Measurements from ENCODE around the gene KRT82.
A peak's percentile ranks its signal among the peaks of the same experiment; 100 is the strongest.
"Not testable (repeated sequence)": the region's sequence is repeated elsewhere in the genome, so short reads cannot be mapped to it uniquely, and the experiment has no call there.

KRT82 gene

GRCh38 chr12:52405922-52406385, at the start of gene KRT82:
Gene KRT82, minus strand, starts transcription at chr12:52406335. Its CDS starts 58 bp downstream, at chr12:52406277.
- DNase-seq (ENCODE audit: low read depth) = no peak

- DNase-seq (ENCODE audit: low read depth) = no peak
Measured at GRCh38 chr12:52455821-52456220, 49.7 kb upstream of the KRT82 start.

GRCh38 chr12:52454411-52455201, 48.5 kb upstream of the KRT82 start:
- DNase-seq (ENCODE audit: low read depth) = peak; percentile 11

GRCh38 chr12:52452101-52452500, 46.0 kb upstream of the KRT82 start, which contains the start of gene KRT6B:
Gene KRT6B, minus strand, starts transcription at chr12:52452146. Its CDS starts 68 bp downstream, at chr12:52452078.
- no peak for DNase-seq (ENCODE audit: low read depth)

GRCh38 chr12:52448228-52448627, 42.1 kb upstream of the KRT82 start:
- DNase-seq (ENCODE audit: low read depth) = no peak

- DNase-seq (ENCODE audit: low read depth) = not testable (repeated sequence)
Measured at GRCh38 chr12:52447196-52447595, 41.1 kb upstream of the KRT82 start.

- DNase-seq (ENCODE audit: low read depth) = no peak
Measured at GRCh38 chr12:52446367-52447045, 40.4 kb upstream of the KRT82 start.

GRCh38 chr12:52445876-52446275, 39.7 kb upstream of the KRT82 start:
- DNase-seq (ENCODE audit: low read depth) = no peak

- DNase-seq (ENCODE audit: low read depth) = no peak
Measured at GRCh38 chr12:52444647-52445595, 38.8 kb upstream of the KRT82 start.

GRCh38 chr12:52443966-52444365, 37.8 kb upstream of the KRT82 start:
- DNase-seq (ENCODE audit: low read depth) = no peak

GRCh38 chr12:52442600-52443061, 36.5 kb upstream of the KRT82 start:
- peak; percentile 91 for DNase-seq (ENCODE audit: low read depth)

- peak; percentile 58 for DNase-seq (ENCODE audit: low read depth)
Measured at GRCh38 chr12:52441320-52441911, 35.3 kb upstream of the KRT82 start.

- peak; percentile 67 for DNase-seq (ENCODE audit: low read depth)
Measured at GRCh38 chr12:52440821-52441319, 34.7 kb upstream of the KRT82 start.

- DNase-seq (ENCODE audit: low read depth) = no peak
Measured at GRCh38 chr12:52439845-52440244, 33.7 kb upstream of the KRT82 start.

GRCh38 chr12:52439420-52439819, 33.3 kb upstream of the KRT82 start:
- no peak for DNase-seq (ENCODE audit: low read depth)

- no peak for DNase-seq (ENCODE audit: low read depth)
Measured at GRCh38 chr12:52438305-52439301, 32.5 kb upstream of the KRT82 start.

- no peak for DNase-seq (ENCODE audit: low read depth)
Measured at GRCh38 chr12:52437508-52437907, 31.4 kb upstream of the KRT82 start.

- DNase-seq (ENCODE audit: low read depth) = no peak
Measured at GRCh38 chr12:52436828-52437474, 30.8 kb upstream of the KRT82 start.

GRCh38 chr12:52436000-52436827, 30.1 kb upstream of the KRT82 start:
- DNase-seq (ENCODE audit: low read depth) = no peak

Data from ELR (cell line).